A673 (cell line): ENCODE measurements around the gene HECTD4.

Experiments
- EZH2 ChIP-seq: fragments of 200-600 bp; sonication (generic); IDR thresholded peaks from 2 replicates; pipeline ENCODE4 v1.6.1; 2017; ENCODE audit warnings: borderline replicate concordance, low read depth, mild to moderate bottlenecking, mixed read lengths, antibody characterized with exemption, low read length; ENCODE audit not compliant: poor library complexity, severe bottlenecking
- TF ChIP-seq, protein P1 (sequence below): fragments of 300-800, 200-600 bp; sonication (generic); conservative IDR thresholded peaks from 2 replicates; pipeline ENCODE4 v1.5.1; 2017; ENCODE audit warnings: low read depth, mild to moderate bottlenecking, antibody characterized with exemption, low read length, moderate library complexity, mixed read lengths

DNA sequence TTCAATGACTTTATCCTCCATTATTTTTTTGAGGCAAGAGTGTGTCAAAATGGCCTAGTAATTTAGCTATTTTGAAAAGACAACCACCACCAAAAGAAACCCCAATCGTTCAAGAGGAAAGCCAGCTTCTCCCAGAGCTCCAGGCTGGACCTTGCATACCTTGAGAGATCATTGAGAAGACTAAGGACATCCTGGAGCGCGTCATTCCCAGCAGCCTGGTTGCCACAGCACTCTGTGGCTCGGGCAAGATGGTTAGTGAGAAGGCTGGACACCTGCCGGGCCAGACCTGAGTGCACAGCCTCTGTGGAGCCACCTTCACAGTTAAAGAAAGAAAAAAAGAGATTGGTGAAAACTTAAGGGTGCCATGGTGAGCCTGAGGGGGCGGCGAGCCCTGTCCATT is 145.4 kb downstream of the HECTD4 start:
- TF ChIP-seq, protein P1, sequence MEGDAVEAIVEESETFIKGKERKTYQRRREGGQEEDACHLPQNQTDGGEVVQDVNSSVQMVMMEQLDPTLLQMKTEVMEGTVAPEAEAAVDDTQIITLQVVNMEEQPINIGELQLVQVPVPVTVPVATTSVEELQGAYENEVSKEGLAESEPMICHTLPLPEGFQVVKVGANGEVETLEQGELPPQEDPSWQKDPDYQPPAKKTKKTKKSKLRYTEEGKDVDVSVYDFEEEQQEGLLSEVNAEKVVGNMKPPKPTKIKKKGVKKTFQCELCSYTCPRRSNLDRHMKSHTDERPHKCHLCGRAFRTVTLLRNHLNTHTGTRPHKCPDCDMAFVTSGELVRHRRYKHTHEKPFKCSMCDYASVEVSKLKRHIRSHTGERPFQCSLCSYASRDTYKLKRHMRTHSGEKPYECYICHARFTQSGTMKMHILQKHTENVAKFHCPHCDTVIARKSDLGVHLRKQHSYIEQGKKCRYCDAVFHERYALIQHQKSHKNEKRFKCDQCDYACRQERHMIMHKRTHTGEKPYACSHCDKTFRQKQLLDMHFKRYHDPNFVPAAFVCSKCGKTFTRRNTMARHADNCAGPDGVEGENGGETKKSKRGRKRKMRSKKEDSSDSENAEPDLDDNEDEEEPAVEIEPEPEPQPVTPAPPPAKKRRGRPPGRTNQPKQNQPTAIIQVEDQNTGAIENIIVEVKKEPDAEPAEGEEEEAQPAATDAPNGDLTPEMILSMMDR = no peak
- no peak for TF ChIP-seq EZH2
